ENCODE data around the gene RAB31.

RAB31 gene

GRCh38 chr18:9683418-9684396 lies 24.4 kb upstream of the RAB31 start:
- Mint-ChIP-seq H3K27ac (no peak overlapping the region), H3K36me3 (no peaks in the 10 kb centered on the region), H3K9me3 (no peaks in the 10 kb centered on the region), H3K4me3 (no peak overlapping the region), H3K27me3 (peaks cover 45% of the 10 kb centered on the region), H3K4me1 (peaks cover 11% of the 10 kb centered on the region)
- CTCF ChIA-PET = interaction anchor here (0.7 to 1.5 kb wide), 3 partner anchors 11 to 312 kb away, joined by 3 to 4 read pairs (median 3); no protein-coding TSS in a partner anchor
- no peak for DNase-seq

DNA sequence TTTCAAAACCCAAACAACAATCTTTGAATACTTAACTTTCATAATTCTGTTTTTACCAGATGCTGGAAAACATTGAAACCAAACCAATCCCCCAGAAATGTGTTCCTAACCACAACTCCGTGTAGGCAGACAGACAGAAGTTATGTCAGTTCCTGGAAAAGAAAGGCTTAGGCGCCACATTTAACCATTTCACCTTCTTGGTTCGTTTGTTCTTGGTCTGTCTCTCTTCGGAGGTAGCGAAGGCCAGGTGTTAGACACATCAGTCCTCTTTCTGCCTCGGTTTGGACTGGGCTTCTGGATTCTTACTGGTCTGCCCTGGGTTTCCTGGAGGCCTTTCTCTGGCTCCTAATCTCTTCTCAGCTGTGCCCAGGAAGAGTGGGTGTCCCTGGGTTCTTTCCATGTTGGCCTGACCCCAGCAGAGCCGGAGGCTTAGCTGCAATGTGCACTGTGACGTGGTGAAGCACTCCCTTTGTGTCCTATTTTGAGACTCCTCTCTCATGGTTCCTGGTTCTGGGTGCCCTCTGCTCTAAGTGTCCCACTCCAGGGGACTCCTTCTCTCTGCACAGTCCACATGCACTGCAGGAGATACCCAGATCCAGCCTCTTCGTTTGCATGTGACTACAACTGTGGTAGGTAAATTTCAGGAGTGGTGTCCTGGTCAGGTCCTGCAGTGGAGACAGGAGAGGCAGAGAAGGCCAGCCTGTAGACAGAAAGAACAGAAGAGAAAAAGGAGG lies 23.1 kb upstream of the RAB31 start:
- DNase-seq = no peak
- no peaks in the 10 kb centered on the region for H3K9me3 Mint-ChIP-seq
- no peak overlapping the region for H3K27ac Mint-ChIP-seq
- CTCF ChIA-PET = interaction anchor here (1.5 kb wide), 1 partner anchor 17 kb away, joined by 3 read pairs; no protein-coding TSS in a partner anchor
- H3K4me3 Mint-ChIP-seq = no peak overlapping the region
- peaks cover 38% of the 10 kb centered on the region for H3K27me3 Mint-ChIP-seq
- H3K4me1 Mint-ChIP-seq = peaks cover 11% of the 10 kb centered on the region
- H3K36me3 Mint-ChIP-seq = no peaks in the 10 kb centered on the region

DNA sequence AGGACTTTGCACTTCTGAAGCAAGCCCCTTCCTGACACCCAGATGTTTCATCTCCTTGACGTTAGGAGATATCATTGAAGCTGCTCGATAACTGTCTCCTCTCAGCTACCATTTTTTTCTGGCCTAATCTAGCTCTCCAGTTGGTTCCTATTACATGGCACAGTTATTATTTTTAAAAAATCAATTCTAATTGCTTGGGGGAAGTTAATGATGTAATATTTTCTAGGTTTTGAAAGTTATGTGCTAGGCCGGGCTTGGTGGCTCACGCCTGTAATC lies 22.5 kb upstream of the RAB31 start:
- DNase-seq = no peak
- Mint-ChIP-seq H3K4me3 (no peak overlapping the region), H3K4me1 (peaks cover 11% of the 10 kb centered on the region), H3K9me3 (no peaks in the 10 kb centered on the region), H3K36me3 (no peaks in the 10 kb centered on the region), H3K27me3 (peaks cover 38% of the 10 kb centered on the region), H3K27ac (no peak overlapping the region)
- CTCF ChIA-PET = no interaction called here

GRCh38 chr18:9688036-9688741 lies 19.9 kb upstream of the RAB31 start:
- CTCF ChIA-PET = no interaction called here
- no peak for DNase-seq
- Mint-ChIP-seq H3K4me3 (no peak overlapping the region), H3K9me3 (no peaks in the 10 kb centered on the region), H3K27ac (no peak overlapping the region), H3K27me3 (peaks cover 28% of the 10 kb centered on the region), H3K36me3 (no peaks in the 10 kb centered on the region), H3K4me1 (peaks cover 11% of the 10 kb centered on the region)

DNA sequence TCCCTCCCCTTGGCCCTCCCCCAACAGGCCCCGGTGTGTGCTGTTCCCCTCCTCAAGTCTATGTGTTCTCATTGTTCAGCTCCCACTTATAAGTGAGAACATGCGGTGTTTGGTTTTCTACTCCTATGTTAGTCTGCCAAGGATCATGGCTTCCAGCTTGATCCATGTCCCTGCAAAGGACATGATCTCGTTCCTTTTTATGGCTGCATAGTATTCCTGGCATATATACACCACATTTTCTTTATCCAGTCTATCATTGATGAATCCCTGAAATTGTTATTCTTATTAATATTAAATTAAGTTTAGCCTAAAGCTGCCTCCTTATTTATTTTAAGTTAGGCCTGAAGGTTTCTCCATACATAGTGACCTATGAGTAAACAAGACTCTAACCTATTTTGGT lies 18.8 kb upstream of the RAB31 start:
- Mint-ChIP-seq H3K36me3 (no peaks in the 10 kb centered on the region), H3K9me3 (no peaks in the 10 kb centered on the region), H3K27me3 (peaks cover 25% of the 10 kb centered on the region), H3K4me3 (no peak overlapping the region), H3K27ac (no peak overlapping the region), H3K4me1 (peaks cover 11% of the 10 kb centered on the region)
- CTCF ChIA-PET = no interaction called here
- DNase-seq = no peak

- no peaks in the 10 kb centered on the region for H3K9me3 Mint-ChIP-seq
- H3K4me3 Mint-ChIP-seq = no peak overlapping the region
- peaks cover 4% of the 10 kb centered on the region for H3K4me1 Mint-ChIP-seq
- DNase-seq = no peak
- H3K27ac Mint-ChIP-seq = no peak overlapping the region
- H3K27me3 Mint-ChIP-seq = peaks cover 26% of the 10 kb centered on the region
- CTCF ChIA-PET = no interaction called here
- H3K36me3 Mint-ChIP-seq = no peaks in the 10 kb centered on the region
Measured at GRCh38 chr18:9690418-9691188, 17.5 kb upstream of the RAB31 start.

DNA sequence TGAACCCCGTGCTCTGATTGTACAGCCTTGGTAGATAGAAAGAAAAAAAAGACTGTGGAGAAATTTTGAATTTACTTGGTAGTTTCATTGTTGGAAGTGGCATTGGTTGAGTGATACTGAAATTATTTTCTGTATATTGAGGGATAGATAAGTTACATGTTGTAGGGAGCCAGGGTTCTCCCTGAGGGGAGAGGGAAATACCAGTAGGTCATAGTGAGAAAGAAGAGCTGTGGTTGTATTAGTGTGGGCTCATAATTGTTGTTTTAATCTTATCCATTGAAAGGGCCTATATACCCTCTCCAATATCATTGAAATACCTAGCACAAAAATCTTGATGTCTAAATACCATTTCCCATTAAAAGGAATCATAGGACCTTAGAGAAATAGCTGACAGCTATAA lies 16.9 kb upstream of the RAB31 start:
- no peak for DNase-seq
- peaks cover 10% of the 10 kb centered on the region for H3K4me1 Mint-ChIP-seq
- H3K27me3 Mint-ChIP-seq = peaks cover 27% of the 10 kb centered on the region
- no peak overlapping the region for H3K4me3 Mint-ChIP-seq
- H3K9me3 Mint-ChIP-seq = no peaks in the 10 kb centered on the region
- no peaks in the 10 kb centered on the region for H3K36me3 Mint-ChIP-seq
- no peak overlapping the region for H3K27ac Mint-ChIP-seq
- CTCF ChIA-PET = no interaction called here

DNA sequence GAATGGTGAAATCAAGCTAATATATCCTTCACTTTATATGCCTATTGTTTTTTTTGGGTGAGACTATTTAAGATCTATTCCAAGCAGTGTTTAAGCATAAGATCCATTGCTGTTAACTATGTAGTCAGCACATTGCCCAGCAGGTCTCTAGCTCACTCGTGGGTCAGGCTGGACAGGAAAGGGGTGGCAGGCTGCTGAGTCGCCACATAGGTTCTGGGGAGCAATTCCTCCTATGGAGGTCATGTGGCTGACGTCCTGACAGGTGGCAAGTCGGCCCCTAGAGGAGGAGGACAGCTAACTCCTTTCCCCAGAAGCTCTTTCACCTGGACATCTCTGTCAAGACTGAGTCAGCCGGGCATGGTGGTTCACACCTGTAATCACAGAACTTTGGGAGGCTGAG lies 13.9 kb upstream of the RAB31 start:
- CTCF ChIA-PET = no interaction called here
- peaks cover 31% of the 10 kb centered on the region for H3K27me3 Mint-ChIP-seq
- H3K4me1 Mint-ChIP-seq = peaks cover 13% of the 10 kb centered on the region
- H3K9me3 Mint-ChIP-seq = no peaks in the 10 kb centered on the region
- no peak overlapping the region for H3K27ac Mint-ChIP-seq
- DNase-seq = no peak
- no peaks in the 10 kb centered on the region for H3K36me3 Mint-ChIP-seq
- no peak overlapping the region for H3K4me3 Mint-ChIP-seq

DNA sequence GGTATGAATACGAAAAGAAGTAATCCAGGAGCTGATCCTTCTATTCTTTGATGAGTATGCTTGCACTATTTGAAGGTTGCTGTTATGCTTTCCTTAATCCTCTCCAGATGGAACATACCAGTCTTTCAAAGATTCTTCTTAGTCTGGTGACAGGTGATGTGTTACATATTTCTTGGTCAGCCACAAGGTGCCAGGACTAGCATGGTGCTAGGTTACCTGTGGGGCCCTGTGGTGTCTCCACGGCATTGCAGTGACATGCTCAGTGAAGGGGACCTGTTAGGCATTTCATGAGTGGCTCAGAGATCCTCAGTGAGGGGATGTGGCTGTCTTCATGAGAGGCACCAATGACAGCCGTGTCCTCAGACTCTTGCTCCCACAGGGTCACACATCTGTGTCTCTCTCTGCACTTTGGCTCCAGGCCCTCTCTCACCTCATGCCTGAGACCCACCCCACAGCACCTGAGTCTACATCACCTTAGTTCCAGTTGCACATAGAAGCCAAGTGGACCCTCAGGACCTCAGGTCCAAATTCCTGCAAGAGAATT lies 13.1 kb upstream of the RAB31 start:
- Mint-ChIP-seq H3K27me3 (peaks cover 31% of the 10 kb centered on the region), H3K36me3 (no peaks in the 10 kb centered on the region), H3K4me3 (no peak overlapping the region), H3K4me1 (peaks cover 13% of the 10 kb centered on the region), H3K9me3 (no peaks in the 10 kb centered on the region), H3K27ac (no peak overlapping the region)
- no peak for DNase-seq
- CTCF ChIA-PET = no interaction called here

- CTCF ChIA-PET = no interaction called here
- Mint-ChIP-seq H3K4me3 (no peak overlapping the region), H3K36me3 (no peaks in the 10 kb centered on the region), H3K9me3 (no peaks in the 10 kb centered on the region), H3K27ac (no peak overlapping the region), H3K4me1 (peaks cover 13% of the 10 kb centered on the region), H3K27me3 (peaks cover 31% of the 10 kb centered on the region)
- DNase-seq = no peak
Measured at GRCh38 chr18:9695605-9696004, 12.5 kb upstream of the RAB31 start.

DNA sequence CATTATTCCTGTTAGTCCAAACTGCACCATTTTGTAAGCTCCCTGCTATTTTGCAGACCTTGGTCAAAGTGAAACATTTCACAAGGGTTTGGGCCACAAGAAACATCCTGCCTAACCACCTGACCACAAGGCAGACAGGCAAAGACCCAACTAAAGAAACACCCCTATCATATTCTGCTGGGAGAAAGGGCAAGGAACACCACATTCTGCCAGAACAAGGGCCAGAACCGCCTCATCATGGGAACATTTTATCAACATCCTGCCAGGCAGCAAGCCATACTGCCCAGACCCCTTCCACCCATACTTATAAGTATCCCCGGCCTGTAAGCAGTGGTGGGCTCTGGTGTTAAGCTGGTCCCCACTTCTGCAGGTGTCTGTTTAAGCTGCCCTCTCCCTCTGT lies 12.0 kb upstream of the RAB31 start:
- no peaks in the 10 kb centered on the region for H3K36me3 Mint-ChIP-seq
- no peaks in the 10 kb centered on the region for H3K9me3 Mint-ChIP-seq
- no peak overlapping the region for H3K4me3 Mint-ChIP-seq
- no peak for DNase-seq
- H3K27me3 Mint-ChIP-seq = peaks cover 31% of the 10 kb centered on the region
- CTCF ChIA-PET = no interaction called here
- no peak overlapping the region for H3K27ac Mint-ChIP-seq
- H3K4me1 Mint-ChIP-seq = peaks cover 13% of the 10 kb centered on the region

DNA sequence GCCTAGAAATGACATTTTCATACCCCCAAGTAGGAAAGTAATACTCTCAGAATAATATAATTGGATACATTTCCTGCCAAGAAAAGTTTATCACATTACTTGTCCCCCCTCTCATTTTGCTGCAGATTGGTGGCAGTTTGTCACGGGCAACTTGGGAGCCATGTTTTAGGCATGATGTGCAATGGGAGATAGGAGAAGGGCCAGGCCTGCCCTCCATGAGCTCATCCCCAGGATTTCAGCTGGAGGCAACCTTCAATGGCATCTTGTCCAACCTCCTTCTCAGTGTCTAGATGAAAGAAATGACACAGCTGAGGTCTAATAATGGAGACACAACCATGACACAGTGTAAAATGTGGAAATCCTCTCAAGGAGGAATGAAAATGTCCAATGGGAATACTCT lies 11.4 kb upstream of the RAB31 start:
- no peaks in the 10 kb centered on the region for H3K9me3 Mint-ChIP-seq
- H3K27me3 Mint-ChIP-seq = peaks cover 35% of the 10 kb centered on the region
- H3K36me3 Mint-ChIP-seq = no peaks in the 10 kb centered on the region
- no peak overlapping the region for H3K27ac Mint-ChIP-seq
- no peak for DNase-seq
- CTCF ChIA-PET = no interaction called here
- H3K4me3 Mint-ChIP-seq = no peak overlapping the region
- peaks cover 13% of the 10 kb centered on the region for H3K4me1 Mint-ChIP-seq

DNA sequence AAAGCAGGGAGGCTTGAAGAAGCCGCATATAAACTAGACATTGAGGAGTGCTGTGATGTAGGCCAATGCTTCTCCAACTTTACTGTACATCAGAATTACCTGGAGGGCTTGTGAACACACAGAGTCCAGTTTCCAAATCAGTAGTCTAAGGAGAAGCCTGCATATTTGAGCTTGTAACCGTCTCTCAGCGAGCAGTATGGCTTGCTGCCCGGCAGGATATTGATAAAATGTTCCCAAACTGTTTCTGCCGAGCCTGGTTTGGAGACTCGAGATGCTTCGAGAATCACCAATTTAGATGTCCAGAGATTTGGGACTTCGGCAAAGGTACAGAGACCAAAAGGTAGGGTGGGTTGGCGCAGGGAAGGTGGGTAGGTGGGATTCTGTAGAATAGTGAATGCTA lies 11.0 kb upstream of the RAB31 start:
- Mint-ChIP-seq H3K4me1 (peaks cover 13% of the 10 kb centered on the region), H3K9me3 (no peaks in the 10 kb centered on the region), H3K27ac (no peak overlapping the region), H3K36me3 (no peaks in the 10 kb centered on the region), H3K4me3 (no peak overlapping the region), H3K27me3 (peaks cover 36% of the 10 kb centered on the region)
- CTCF ChIA-PET = no interaction called here
- DNase-seq = no peak

- Mint-ChIP-seq H3K36me3 (no peaks in the 10 kb centered on the region), H3K27ac (no peak overlapping the region), H3K9me3 (no peaks in the 10 kb centered on the region), H3K27me3 (peaks cover 38% of the 10 kb centered on the region), H3K4me3 (no peak overlapping the region), H3K4me1 (peaks cover 13% of the 10 kb centered on the region)
- CTCF ChIA-PET = no interaction called here
- DNase-seq = no peak
Measured at GRCh38 chr18:9698497-9698896, 9.6 kb upstream of the RAB31 start.
